HCT116 (cell line): ENCODE data around the gene PRRX2.

Experiments
- EGR1 ChIP-seq: IDR thresholded peaks from 2 replicates; pipeline ENCODE4 v1.6.1; 2012; ENCODE audit warnings: low read depth
- EZH2 ChIP-seq: fragments of 200-600 bp; sonication (generic); IDR thresholded peaks from 2 replicates; pipeline ENCODE4 v1.6.1; 2017; ENCODE audit warnings: antibody characterized with exemption, mixed run types
- EZH2phosphoT487 ChIP-seq: fragments of 200-600 bp; IDR thresholded peaks from 2 replicates; pipeline ENCODE4 v1.6.1; 2018; ENCODE audit warnings: antibody characterized with exemption, borderline replicate concordance
- POLR2A ChIP-seq: IDR thresholded peaks from 2 replicates; pipeline ENCODE4 v1.7.0; 2011; ENCODE audit warnings: borderline replicate concordance; ENCODE audit not compliant: insufficient read depth, insufficient read length; ENCODE audit errors: extremely low read depth
- RAD21 ChIP-seq: IDR thresholded peaks from 2 replicates; pipeline ENCODE4 v1.6.1; 2012; ENCODE audit warnings: low read depth, mild to moderate bottlenecking
- SIN3A ChIP-seq: IDR thresholded peaks from 2 replicates; pipeline ENCODE4 v1.6.1; 2012; ENCODE audit warnings: low read depth
- YY1 ChIP-seq: IDR thresholded peaks from 2 replicates; pipeline ENCODE4 v1.6.1; 2011; ENCODE audit warnings: low read length, low read depth, moderate library complexity, mild to moderate bottlenecking; ENCODE audit not compliant: insufficient replicate concordance; ENCODE audit errors: extremely low read depth
- ZNF274 ChIP-seq: fragments of 200-500 bp; sonication (Bioruptor generic); IDR thresholded peaks from 2 replicates; pipeline ENCODE4 v1.6.1; 2014; ENCODE audit warnings: mild to moderate bottlenecking, low read depth, low read length, inconsistent platforms
- TF ChIP-seq, protein P1 (sequence below), 3 experiments: fragments of 200-600 bp in 1 of 3; sonication (generic) in 1 of 3; IDR thresholded peaks in 2 of 3; conservative IDR thresholded peaks in 1 of 3; 2 replicates each; pipeline ENCODE4 v1.5.1; 2012 to 2017; ENCODE audit warnings: low read depth in 2 of 3, low read length in 2 of 3, antibody characterized with exemption in 1 of 3, borderline replicate concordance in 1 of 3, control low read depth in 1 of 3, mild to moderate bottlenecking in 1 of 3, mixed read lengths in 1 of 3, mixed run types in 1 of 3, moderate library complexity in 1 of 3; ENCODE audit not compliant: insufficient read depth in 1 of 3
- TF ChIP-seq, protein P2 (sequence below): IDR thresholded peaks from 2 replicates; pipeline ENCODE4 v1.6.1; 2012; ENCODE audit warnings: low read depth
- TF ChIP-seq, protein P3 (sequence below): IDR thresholded peaks from 2 replicates; pipeline ENCODE4 v1.6.1; 2012

DNA sequence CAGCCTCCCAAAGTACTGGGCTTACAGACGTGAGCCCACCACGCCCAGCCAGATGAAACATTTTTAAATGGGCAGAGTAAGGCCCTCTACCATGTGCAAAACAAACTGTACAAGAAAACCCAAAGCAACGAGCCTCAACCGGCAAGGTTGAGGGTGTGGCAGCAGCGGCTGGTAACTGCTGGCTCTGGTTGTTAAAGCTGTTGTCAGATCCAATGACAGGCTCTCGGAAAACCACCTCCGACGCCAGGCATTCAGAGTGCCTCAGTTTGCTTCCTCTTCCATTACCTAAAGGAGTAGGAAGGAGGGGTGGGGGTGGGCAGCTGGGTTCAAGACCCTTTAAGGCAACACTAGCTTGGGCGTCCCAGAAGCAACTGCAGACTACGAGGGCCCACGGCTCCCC lies 21.1 kb upstream of the PRRX2 start:
- TF ChIP-seq POLR2A (no peak), EGR1 (no peak), ZNF274 (no peak), RAD21 (no peak), EZH2 (no peak), EZH2phosphoT487 (no peak), YY1 (no peak), SIN3A (no peak)
- TF ChIP-seq, protein P1, sequence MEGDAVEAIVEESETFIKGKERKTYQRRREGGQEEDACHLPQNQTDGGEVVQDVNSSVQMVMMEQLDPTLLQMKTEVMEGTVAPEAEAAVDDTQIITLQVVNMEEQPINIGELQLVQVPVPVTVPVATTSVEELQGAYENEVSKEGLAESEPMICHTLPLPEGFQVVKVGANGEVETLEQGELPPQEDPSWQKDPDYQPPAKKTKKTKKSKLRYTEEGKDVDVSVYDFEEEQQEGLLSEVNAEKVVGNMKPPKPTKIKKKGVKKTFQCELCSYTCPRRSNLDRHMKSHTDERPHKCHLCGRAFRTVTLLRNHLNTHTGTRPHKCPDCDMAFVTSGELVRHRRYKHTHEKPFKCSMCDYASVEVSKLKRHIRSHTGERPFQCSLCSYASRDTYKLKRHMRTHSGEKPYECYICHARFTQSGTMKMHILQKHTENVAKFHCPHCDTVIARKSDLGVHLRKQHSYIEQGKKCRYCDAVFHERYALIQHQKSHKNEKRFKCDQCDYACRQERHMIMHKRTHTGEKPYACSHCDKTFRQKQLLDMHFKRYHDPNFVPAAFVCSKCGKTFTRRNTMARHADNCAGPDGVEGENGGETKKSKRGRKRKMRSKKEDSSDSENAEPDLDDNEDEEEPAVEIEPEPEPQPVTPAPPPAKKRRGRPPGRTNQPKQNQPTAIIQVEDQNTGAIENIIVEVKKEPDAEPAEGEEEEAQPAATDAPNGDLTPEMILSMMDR (IDR thresholded peaks at IDR 0.05 in 2 of 3, conservative IDR thresholded peaks at IDR 0.05 in 1 of 3; ENCODE audit: borderline replicate concordance in 1 of 3, insufficient read depth in 1 of 3, low read depth in 2 of 3, low read length in 2 of 3), result no peak
- TF ChIP-seq, protein P2, sequence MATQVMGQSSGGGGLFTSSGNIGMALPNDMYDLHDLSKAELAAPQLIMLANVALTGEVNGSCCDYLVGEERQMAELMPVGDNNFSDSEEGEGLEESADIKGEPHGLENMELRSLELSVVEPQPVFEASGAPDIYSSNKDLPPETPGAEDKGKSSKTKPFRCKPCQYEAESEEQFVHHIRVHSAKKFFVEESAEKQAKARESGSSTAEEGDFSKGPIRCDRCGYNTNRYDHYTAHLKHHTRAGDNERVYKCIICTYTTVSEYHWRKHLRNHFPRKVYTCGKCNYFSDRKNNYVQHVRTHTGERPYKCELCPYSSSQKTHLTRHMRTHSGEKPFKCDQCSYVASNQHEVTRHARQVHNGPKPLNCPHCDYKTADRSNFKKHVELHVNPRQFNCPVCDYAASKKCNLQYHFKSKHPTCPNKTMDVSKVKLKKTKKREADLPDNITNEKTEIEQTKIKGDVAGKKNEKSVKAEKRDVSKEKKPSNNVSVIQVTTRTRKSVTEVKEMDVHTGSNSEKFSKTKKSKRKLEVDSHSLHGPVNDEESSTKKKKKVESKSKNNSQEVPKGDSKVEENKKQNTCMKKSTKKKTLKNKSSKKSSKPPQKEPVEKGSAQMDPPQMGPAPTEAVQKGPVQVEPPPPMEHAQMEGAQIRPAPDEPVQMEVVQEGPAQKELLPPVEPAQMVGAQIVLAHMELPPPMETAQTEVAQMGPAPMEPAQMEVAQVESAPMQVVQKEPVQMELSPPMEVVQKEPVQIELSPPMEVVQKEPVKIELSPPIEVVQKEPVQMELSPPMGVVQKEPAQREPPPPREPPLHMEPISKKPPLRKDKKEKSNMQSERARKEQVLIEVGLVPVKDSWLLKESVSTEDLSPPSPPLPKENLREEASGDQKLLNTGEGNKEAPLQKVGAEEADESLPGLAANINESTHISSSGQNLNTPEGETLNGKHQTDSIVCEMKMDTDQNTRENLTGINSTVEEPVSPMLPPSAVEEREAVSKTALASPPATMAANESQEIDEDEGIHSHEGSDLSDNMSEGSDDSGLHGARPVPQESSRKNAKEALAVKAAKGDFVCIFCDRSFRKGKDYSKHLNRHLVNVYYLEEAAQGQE, result no peak
- TF ChIP-seq, protein P3, sequence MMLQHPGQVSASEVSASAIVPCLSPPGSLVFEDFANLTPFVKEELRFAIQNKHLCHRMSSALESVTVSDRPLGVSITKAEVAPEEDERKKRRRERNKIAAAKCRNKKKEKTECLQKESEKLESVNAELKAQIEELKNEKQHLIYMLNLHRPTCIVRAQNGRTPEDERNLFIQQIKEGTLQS, result no peak
